HG03139 (cell line): Measurements from ENCODE around the gene P3H2.
"Not testable (repeated sequence)": the region's sequence is repeated elsewhere in the genome, so short reads cannot be mapped to it uniquely, and the experiment has no call there.

Experiments used
- ATAC-seq: cut with Tn5 transposase; IDR thresholded peaks from one replicate; pipeline ENCODE4 v1.9.1; 2021; ENCODE audit not compliant: unreplicated experiment

P3H2 gene

DNA sequence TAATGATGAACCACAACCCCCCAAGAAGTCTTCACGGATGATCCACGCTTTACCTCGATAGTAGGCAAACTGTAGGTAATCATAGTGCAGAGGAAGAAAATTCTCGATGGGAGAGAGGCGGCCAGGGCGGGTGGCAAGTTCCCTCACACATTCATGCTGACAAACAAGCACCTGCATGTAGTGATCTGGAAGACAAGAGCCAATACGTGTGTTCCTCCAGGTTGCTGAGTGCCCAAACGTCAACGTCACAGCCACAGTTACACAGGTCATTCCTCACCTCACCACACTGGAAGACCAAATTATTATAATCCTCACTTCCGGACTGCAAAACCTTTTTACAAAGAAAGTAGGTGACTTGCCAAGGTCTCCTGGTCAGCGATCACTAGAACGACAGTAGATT, 131.8 kb downstream of the P3H2 start:
- no peak for ATAC-seq

GRCh38 chr3:189988322-189988721, 132.4 kb downstream of the P3H2 start:
- no peak for ATAC-seq

GRCh38 chr3:189985948-189986347, 134.7 kb downstream of the P3H2 start:
- no peak for ATAC-seq

DNA sequence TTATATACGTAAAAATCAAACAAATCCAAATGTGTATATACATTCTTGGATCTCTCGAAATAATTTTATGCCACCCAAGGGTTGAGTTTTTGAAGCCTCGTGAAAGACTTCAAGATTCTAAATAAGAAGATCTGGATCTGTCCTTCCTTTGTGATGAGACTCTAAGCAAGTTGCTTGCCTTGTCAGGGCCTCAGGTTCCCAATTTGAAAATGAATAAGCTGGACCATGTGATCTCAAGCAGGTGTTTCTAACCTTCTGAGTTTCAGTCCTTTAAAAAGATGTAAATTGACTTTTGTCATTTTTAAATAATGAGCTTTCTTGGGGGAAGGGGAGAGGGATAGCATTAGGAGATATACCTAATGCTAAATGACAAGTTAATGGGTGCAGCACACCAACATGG, 137.1 kb downstream of the P3H2 start:
- ATAC-seq: no peak

GRCh38 chr3:189982321-189982945, 138.3 kb downstream of the P3H2 start:
- ATAC-seq: no peak

- ATAC-seq: no peak
Measured at GRCh38 chr3:189981668-189982067, 139.0 kb downstream of the P3H2 start.

DNA sequence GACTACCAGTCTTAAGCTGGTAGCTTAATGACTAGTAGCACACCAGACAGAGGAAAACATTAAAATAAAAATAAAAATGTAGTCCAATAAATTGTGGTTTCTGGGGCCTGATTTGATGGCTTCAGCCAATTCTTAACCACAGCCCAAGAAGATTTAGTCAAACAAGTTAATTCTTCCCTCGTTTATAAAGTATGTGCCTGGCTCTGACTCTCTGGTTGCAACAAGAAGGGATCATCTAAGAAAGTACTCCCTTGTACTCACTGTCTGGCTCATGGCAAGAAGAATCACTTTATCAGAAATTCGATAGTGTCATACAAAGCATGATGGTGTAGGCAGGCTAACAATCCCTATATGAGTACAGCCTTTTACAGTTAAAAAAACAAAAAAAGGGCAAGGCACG, 141.9 kb downstream of the P3H2 start:
- ATAC-seq: no peak

DNA sequence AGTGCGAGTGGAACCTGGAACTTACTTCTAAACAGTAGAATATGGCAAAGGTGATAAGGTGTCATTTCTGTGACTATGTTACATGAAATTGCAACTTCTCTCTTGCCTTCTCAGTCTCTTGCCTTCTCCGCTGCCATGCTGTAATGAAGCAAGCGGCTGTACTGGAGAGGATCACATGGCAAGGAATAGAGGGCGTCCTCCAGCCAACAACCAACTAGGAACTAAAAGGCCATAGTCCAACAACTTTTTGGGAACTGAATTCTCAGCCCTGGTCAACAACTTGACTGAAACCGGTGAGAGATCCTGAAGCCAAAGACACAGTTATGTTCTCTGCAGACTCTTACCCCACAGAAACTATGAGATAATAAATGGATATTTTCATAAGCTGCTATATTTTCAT, 143.5 kb downstream of the P3H2 start:
- ATAC-seq: no peak

GRCh38 chr3:189975391-189975990, 145.2 kb downstream of the P3H2 start:
- no peak for ATAC-seq

DNA sequence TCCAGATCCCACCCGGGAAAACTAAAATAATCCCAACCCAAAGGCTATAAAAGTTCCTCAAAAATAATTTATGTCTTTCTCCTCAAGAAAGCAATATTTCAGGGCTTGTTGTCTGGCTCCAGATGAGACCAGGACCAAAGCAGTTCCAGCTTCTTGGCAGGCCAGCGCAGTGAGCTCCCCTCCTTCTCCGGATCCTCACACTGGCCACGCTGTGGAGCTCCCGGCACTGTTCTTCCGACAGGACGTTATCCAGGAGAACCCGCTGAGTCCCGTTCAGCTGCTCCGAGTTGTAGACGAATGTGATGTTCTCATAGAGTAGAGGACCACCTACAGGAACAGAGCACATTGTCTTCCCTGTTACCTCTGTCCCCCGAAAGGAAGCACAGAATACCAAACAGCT, 146.3 kb downstream of the P3H2 start:
- ATAC-seq: no peak

DNA sequence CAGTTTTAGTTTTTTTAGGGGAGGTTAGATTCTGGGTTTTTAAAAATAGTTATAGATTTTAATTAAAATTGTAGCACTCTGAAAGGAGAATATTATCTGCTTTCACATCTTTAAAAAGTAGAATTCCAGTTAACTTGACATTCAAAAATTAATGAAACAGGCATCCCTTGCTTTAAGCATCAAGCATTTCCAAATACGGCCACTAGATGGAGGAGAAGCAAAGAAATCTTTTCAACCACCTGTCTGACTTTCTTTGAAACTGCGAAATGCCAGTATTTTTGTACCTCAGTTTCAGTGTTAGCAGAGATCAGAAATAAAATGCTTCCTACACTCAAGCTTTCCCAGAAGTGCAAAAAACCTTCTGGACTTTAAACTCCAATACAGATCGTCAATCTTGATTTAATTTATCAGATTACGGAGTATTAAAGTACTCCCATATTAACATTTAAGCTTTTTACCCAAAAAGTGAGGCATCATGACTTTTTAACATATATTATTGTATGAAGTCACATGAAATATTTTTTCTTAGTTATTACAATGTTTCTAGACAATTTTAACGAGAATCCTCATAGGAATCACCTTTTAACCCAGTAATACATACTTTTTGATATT, 153.3 kb downstream of the P3H2 start:
- peak; percentile 73 for ATAC-seq

GRCh38 chr3:189966843-189967242, 153.9 kb downstream of the P3H2 start:
- no peak for ATAC-seq

GRCh38 chr3:189964623-189965332, 155.9 kb downstream of the P3H2 start:
- ATAC-seq: no peak

- ATAC-seq: no peak
Measured at GRCh38 chr3:189962466-189962865, 158.2 kb downstream of the P3H2 start.

DNA sequence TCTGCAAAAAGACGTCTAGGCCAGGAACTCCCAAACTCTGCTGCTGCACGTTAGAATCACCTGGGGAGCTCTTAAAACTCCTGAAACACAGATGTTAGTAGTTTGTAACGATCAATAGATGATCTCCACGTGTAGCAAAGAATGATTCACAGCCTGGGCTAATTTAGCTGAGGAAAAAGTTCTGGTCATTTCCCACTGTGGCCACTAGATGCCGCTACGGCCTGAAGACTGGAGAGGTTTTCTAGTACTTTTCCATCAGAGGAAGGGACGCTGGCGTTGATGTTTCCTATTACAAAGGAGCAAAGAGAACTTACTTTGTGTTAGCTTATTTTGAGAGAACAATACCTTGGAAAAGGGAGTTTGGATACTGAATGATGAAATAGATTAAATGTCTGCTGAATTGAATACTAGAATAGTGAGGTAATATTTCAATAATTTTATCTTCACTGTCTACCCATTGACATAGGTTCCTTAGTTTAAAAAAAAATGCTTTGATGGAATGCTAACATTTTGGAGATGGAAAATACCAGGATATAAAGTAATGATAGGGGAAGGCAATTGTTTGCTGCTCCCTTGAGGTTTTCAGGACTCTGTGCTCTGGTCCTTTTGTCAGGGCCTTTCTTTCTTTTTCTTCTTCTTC, 159.1 kb downstream of the P3H2 start:
- ATAC-seq: no peak

DNA sequence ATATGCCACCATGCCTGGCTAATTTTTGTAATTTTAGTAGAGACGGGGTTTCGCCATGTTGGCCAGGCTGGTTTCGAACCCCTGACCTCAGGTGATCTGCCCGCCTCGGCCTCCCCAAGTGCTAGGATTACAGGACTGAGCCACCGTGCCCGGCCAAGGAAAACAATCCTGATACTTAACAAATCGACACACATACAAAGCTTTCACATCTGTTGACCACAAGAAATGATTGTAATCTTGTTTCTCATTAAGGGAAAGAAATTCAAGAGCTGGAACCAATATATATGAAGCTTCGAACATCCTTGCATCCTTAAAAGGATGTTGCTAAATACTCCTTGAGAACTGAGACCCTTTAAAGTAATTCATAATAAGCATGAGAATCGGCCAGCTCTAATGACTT, 159.6 kb downstream of the P3H2 start:
- not testable (repeated sequence) for ATAC-seq

DNA sequence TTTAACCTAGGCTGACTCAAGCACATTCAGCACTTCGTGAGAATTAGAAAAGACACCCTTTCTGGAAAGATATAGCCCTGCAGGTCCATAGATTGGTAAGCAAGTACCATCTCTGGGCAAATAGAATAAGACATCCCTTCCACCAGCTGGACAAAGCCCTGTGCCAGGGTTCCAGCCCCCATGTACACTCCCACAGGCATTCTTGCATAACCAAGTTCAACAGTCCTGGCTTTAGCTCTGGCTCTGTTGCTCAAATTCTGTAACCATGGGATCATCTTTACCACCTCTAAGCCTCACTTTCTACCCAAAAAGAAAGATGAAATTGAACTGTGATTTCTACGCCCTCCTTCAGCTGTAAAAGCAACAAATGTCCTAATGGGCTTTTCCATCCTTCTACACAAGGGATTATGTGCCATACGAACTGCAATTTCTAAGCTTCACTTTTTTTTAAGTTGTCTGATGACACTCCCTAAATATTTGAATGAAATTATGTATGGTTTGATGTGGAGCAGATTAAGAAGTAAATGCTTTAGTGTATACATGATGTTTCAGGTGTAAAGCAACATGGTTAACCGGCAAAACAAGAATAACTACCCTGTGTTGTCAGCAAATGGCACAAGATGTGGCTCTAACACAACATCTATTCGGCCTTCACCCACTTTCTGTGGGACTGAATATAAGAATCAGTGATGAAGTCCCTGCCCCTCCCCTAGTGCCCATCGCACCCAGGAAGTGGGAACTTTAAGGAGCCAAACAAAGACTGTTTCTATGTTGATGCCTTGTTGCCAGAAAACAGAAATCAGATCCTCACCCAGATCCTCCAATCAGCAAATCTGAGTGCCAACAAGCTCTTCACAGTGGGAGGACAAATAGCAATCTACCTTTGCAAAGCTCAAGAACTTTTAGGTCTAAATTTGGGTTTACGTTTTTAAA, 165.7 kb downstream of the P3H2 start:
- ATAC-seq: no peak

DNA sequence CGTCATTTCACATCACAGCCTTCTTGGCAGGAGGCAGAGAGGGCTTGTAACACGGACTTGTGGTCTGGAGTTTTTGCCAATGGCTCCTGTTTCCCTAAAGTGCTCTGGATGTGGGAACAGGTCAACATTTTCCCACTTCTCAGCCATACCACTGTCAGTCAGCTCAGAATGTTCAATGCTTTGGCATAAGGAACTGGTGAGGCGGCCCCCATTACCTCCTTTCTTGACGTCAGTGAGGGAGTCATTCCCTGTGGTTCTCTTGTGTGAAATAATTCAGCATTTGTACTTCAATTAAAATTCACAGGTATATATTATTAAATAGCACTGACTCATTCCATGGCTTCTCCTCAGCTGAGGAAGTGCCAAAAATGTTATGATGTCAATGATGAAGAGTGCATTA, 167.1 kb downstream of the P3H2 start:
- no peak for ATAC-seq

- ATAC-seq: no peak
Measured at GRCh38 chr3:189952272-189952671, 168.4 kb downstream of the P3H2 start.

- no peak for ATAC-seq
Measured at GRCh38 chr3:189950258-189950657, 170.4 kb downstream of the P3H2 start.

DNA sequence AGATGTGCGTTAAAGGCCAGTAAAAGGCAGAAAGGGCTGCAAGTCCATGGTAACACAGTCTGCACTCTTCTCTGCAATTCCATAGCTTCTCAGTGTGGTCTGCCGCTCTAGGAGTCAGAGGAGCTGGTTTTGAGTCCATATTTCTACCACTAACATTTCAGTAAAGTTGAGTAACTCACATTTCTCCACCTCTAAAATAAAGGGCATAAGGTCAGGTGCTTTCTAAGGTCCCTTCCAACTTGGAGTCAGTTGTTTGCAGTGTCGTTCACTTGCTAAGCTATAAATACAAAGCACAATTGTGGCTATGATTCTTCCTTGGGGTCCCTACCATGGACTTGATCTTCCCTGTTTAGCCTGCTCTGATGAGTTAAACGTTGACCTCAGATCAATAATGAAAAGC, 171.1 kb downstream of the P3H2 start:
- no peak for ATAC-seq
